ENCODE data around the gene RRAS.

The RRAS gene

GRCh38 chr19:49593233-49594113 lies 46.5 kb downstream of the RRAS start:
- no peaks in the 10 kb centered on the region for H3K9me3 ChIP-seq (ENCODE audit: control insufficient read depth, low read length)
- peak overlapping the region; percentile 78 for H3K27ac ChIP-seq
- H3K9ac ChIP-seq = no peak overlapping the region
- no peaks in the 10 kb centered on the region for H3K36me3 ChIP-seq (ENCODE audit: control insufficient read depth, insufficient read depth, low read length)
- peak overlapping the region; percentile 87 for H3K4me3 ChIP-seq (ENCODE audit: low read depth, low read length)
- peak overlapping the region; percentile 94 for H3K4me2 ChIP-seq (ENCODE audit: low read length)
- H3K4me1 ChIP-seq = peaks cover 2% of the 10 kb centered on the region
- H2AFZ ChIP-seq = peak overlapping the region; percentile 61
- TF ChIP-seq CTCF (IDR thresholded peaks at IDR 0.05) = no peak
- H3K27me3 ChIP-seq (ENCODE audit: control insufficient read depth, insufficient read depth, low read length) = no peaks in the 10 kb centered on the region
- peaks cover 11% of the 10 kb centered on the region for H3K79me2 ChIP-seq

- TF ChIP-seq CTCF (IDR thresholded peaks at IDR 0.05) = no peak
- peak overlapping the region; percentile 94 for H3K4me2 ChIP-seq (ENCODE audit: low read length)
- peak overlapping the region; percentile 78 for H3K27ac ChIP-seq
- no peak overlapping the region for H3K9ac ChIP-seq
- peaks cover 11% of the 10 kb centered on the region for H3K79me2 ChIP-seq
- no peaks in the 10 kb centered on the region for H3K9me3 ChIP-seq (ENCODE audit: control insufficient read depth, low read length)
- H3K4me3 ChIP-seq (ENCODE audit: low read depth, low read length) = peak overlapping the region; percentile 87
- H3K36me3 ChIP-seq (ENCODE audit: control insufficient read depth, insufficient read depth, low read length) = no peaks in the 10 kb centered on the region
- H3K27me3 ChIP-seq (ENCODE audit: control insufficient read depth, insufficient read depth, low read length) = no peaks in the 10 kb centered on the region
- peak overlapping the region; percentile 62 for H2AFZ ChIP-seq
- peaks cover 2% of the 10 kb centered on the region for H3K4me1 ChIP-seq
Measured at GRCh38 chr19:49592486-49593232, 47.3 kb downstream of the RRAS start.

- Histone ChIP-seq H3K4me2 (ENCODE audit: low read length) (peak overlapping the region; percentile 94), H3K9me3 (ENCODE audit: control insufficient read depth, low read length) (no peaks in the 10 kb centered on the region), H3K4me3 (ENCODE audit: low read depth, low read length) (peak overlapping the region; percentile 87), H3K79me2 (peaks cover 11% of the 10 kb centered on the region), H3K4me1 (peaks cover 2% of the 10 kb centered on the region), H3K36me3 (ENCODE audit: control insufficient read depth, insufficient read depth, low read length) (no peaks in the 10 kb centered on the region), H3K27me3 (ENCODE audit: control insufficient read depth, insufficient read depth, low read length) (no peaks in the 10 kb centered on the region), H3K9ac (peak overlapping the region; percentile 12), H3K27ac (peak overlapping the region; percentile 78), H2AFZ (peak overlapping the region; percentile 62)
- TF ChIP-seq CTCF (IDR thresholded peaks at IDR 0.05) = no peak
Measured at GRCh38 chr19:49591731-49592485, 48.0 kb downstream of the RRAS start.

GRCh38 chr19:49590971-49591730 lies 48.8 kb downstream of the RRAS start, which contains the start of gene PRR12:
Gene PRR12, plus strand, starts transcription at chr19:49591182. Its CDS starts 473 bp downstream, at chr19:49591655.
- H3K9ac ChIP-seq = peak within 1 kb of the TSS; percentile 80
- no peak for TF ChIP-seq CTCF (IDR thresholded peaks at IDR 0.05)
- H2AFZ ChIP-seq = peak within 1 kb of the TSS; percentile 82
- H3K4me1 ChIP-seq = peaks cover 2% of the 10 kb centered on the region
- peak within 1 kb of the TSS; percentile 90 for H3K4me3 ChIP-seq (ENCODE audit: low read depth, low read length)
- no peaks in the 10 kb centered on the region for H3K27me3 ChIP-seq (ENCODE audit: control insufficient read depth, insufficient read depth, low read length)
- no peaks in the 10 kb centered on the region for H3K36me3 ChIP-seq (ENCODE audit: control insufficient read depth, insufficient read depth, low read length)
- peak within 1 kb of the TSS; percentile 96 for H3K27ac ChIP-seq
- peak within 1 kb of the TSS; percentile 100 for H3K4me2 ChIP-seq (ENCODE audit: low read length)
- H3K9me3 ChIP-seq (ENCODE audit: control insufficient read depth, low read length) = no peaks in the 10 kb centered on the region
- peaks cover 11% of the 10 kb centered on the region for H3K79me2 ChIP-seq
